Measurements from ENCODE around the gene PNLDC1. TPM values are rescaled to one million over a fixed set of nuclear protein-coding genes. Genes with fewer than 3 reads are reported as not detected.

PNLDC1 gene
- total RNA-seq (2012; rRNA removed), result not detected in 2 replicates
- polyA plus RNA-seq (2012; rRNA removed), result not detected in 2 replicates
- not detected in 2 replicates for polyA plus RNA-seq (2012; cell fraction: cytosol; rRNA removed)
- polyA plus RNA-seq (2012; cell fraction: nucleus; rRNA removed; ENCODE audit: low replicate concordance), result not detected in 2 replicates
- Bru-seq, nascent RNA, result percentile 15 among the genes with signal in this experiment
- BruChase-seq, experiment 1, labeled RNA remaining after a 6-hour chase, result percentile 29 among the genes with signal in this experiment
- BruChase-seq, experiment 2, labeled RNA remaining after a 2-hour chase, result percentile 27 among the genes with signal in this experiment
- long read RNA-seq, result 0 reads

- BruUV-seq (replicated peaks), result no TSS peak
- POLR2A ChIA-PET (ENCODE audit: unreplicated experiment), result no interaction called here
- H2AK9ac ChIP-seq (replicated peaks; ENCODE audit: low read depth, low read length, poor library complexity), result peak within 1 kb of the TSS; percentile 9
- no peak within 1 kb of the TSS for H2AFZ ChIP-seq (replicated peaks; ENCODE audit: low read length, poor library complexity)
- H3K14ac ChIP-seq (replicated peaks; ENCODE audit: low read depth, low read length), result no peak within 1 kb of the TSS
- H3K36me3 ChIP-seq (ENCODE audit: control insufficient read depth, insufficient read depth, low read length), result peaks cover 23% of the 10 kb centered on the region
- no peak within 1 kb of the TSS for H2AK5ac ChIP-seq (ENCODE audit: low read depth, low read length)
- TF ChIP-seq CTCF (conservative IDR thresholded peaks at IDR 0.05; ENCODE audit: low read depth, low read length) (no peak), RCOR1 (IDR thresholded peaks at IDR 0.05; ENCODE audit: insufficient replicate concordance, low read length) (no peak)
- no peaks in the 10 kb centered on the region; the same call in 1 of the 2 replicates for H3K4me1 ChIP-seq (ENCODE audit: control insufficient read depth, insufficient read depth, low read length)
- H3K23ac ChIP-seq (ENCODE audit: low read depth, low read length), result no peak within 1 kb of the TSS
- no peak within 1 kb of the TSS for H3K4ac ChIP-seq (ENCODE audit: low read depth, low read length)
- H4K8ac ChIP-seq (ENCODE audit: low read depth in 2 of 2, low read length in 2 of 2), result no peak within 1 kb of the TSS
- H3K56ac ChIP-seq (ENCODE audit: extremely low read depth, insufficient read depth, low read length), result no peak within 1 kb of the TSS
- intact Hi-C loops (cut with micrococcal nuclease) (no loop called here), in situ Hi-C loops (cut with MboI; ENCODE audit: low sequenced_read_pairs) (loop anchor here (25.0 kb wide), 1 partner anchor 613 kb away; no protein-coding TSS in a partner anchor), dilution Hi-C loops (cut with HindIII; ENCODE audit: low sequenced_read_pairs, unreplicated experiment) (no loop called here)
- H3K18ac ChIP-seq (ENCODE audit: low read depth, low read length), result no peak within 1 kb of the TSS
- H3K27ac ChIP-seq (ENCODE audit: insufficient read depth, low read length), result no peak within 1 kb of the TSS
- 95% methylated on average over 24 of the region's 50 CpGs; no CpG with 5 or more reads in 1 of the 2 experiments for WGBS, 2 experiments (ENCODE audit: extremely low coverage in 2 of 2, insufficient read length in 1 of 2)
- no peak within 1 kb of the TSS for H2BK5ac ChIP-seq (ENCODE audit: low read depth, low read length, poor library complexity, severe bottlenecking)
- H3K9ac ChIP-seq (ENCODE audit: low read depth, low read length), result no peak within 1 kb of the TSS
- DNase-seq (no peak), ATAC-seq (ENCODE audit: low read depth) (no peak; the same call in 1 of the 2 replicates)
- H3K27me3 ChIP-seq (ENCODE audit: control insufficient read depth, insufficient read depth, low read length), result no peaks in the 10 kb centered on the region
- no peak within 1 kb of the TSS for H4K5ac ChIP-seq (ENCODE audit: low read depth, low read length)
- H3K9me1 ChIP-seq (ENCODE audit: insufficient read depth, low read length), result no peaks in the 10 kb centered on the region; the same call in 1 of the 2 replicates
- peaks cover 10% of the 10 kb centered on the region; the same call in 1 of the 2 replicates for H4K20me1 ChIP-seq (ENCODE audit: insufficient read depth, low read length)
- CTCF ChIA-PET, result no interaction called here
- H2BK20ac ChIP-seq (ENCODE audit: low read depth, low read length), result no peak within 1 kb of the TSS
- no peak within 1 kb of the TSS for H3K4me3 ChIP-seq (ENCODE audit: insufficient read depth, low read depth, low read length)
- no peak within 1 kb of the TSS for H3K4me2 ChIP-seq (ENCODE audit: low read depth, low read length)
- no peak within 1 kb of the TSS for H2BK120ac ChIP-seq (ENCODE audit: low read depth, low read length)
- peaks cover 5 to 6% of the 10 kb centered on the region in 2 experiments; a peak in 2 of 4 replicates for H3K79me1 ChIP-seq (ENCODE audit: low read depth in 1 of 2, low read length in 2 of 2)
- no peak within 1 kb of the TSS for H2BK15ac ChIP-seq (ENCODE audit: low read depth, low read length)
- no peak within 1 kb of the TSS for H4K91ac ChIP-seq (ENCODE audit: insufficient read depth, low read depth, low read length)
- no peaks in the 10 kb centered on the region for H3K9me3 ChIP-seq (ENCODE audit: control insufficient read depth, insufficient read depth, low read length)
Observed at GRCh38 chr6:159800141-159800865, at the start of gene PNLDC1. PNLDC1 (plus strand) TSS chr6:159800276; CDS start chr6:159800308, 32 bp downstream.
